ENCODE results near the gene LRRC49.
"Not testable (repeated sequence)": the region's sequence is repeated elsewhere in the genome, so short reads cannot be mapped to it uniquely, and the experiment has no call there.

Gene LRRC49

GRCh38 chr15:70892002-70892911 lies at the start of gene LRRC49, which contains the start of gene THAP10:
Gene LRRC49, plus strand, starts transcription at chr15:70892826. Its CDS starts 69 bp downstream, at chr15:70892895.
Gene THAP10, minus strand, starts transcription at chr15:70892433. Its CDS starts 161 bp downstream, at chr15:70892272.
- DNase-seq, result peak; percentile 17

- no peak for DNase-seq
Observed at GRCh38 chr15:70845602-70846360, 46.8 kb upstream of the LRRC49 start.

GRCh38 chr15:70851889-70852288 lies 40.7 kb upstream of the LRRC49 start:
- DNase-seq, result no peak

- no peak for DNase-seq
Observed at GRCh38 chr15:70852501-70853317, 39.9 kb upstream of the LRRC49 start.

- no peak for DNase-seq
Observed at GRCh38 chr15:70853318-70853972, 39.2 kb upstream of the LRRC49 start.

- peak; percentile 41 for DNase-seq
Observed at GRCh38 chr15:70853973-70854665, 38.5 kb upstream of the LRRC49 start, which contains the start of gene LARP6. Gene LARP6, minus strand, starts transcription at chr15:70854157. Its CDS starts 69 bp downstream, at chr15:70854088.

- no peak for DNase-seq
Observed at GRCh38 chr15:70854666-70854976, 38.0 kb upstream of the LRRC49 start.

GRCh38 chr15:70855764-70856163 lies 36.9 kb upstream of the LRRC49 start:
- DNase-seq, result no peak

- no peak for DNase-seq
Observed at GRCh38 chr15:70856177-70856883, 36.3 kb upstream of the LRRC49 start.

GRCh38 chr15:70856884-70857561 lies 35.6 kb upstream of the LRRC49 start:
- DNase-seq, result no peak

GRCh38 chr15:70857562-70858285 lies 34.9 kb upstream of the LRRC49 start:
- DNase-seq, result no peak

- DNase-seq, result not testable (repeated sequence)
Observed at GRCh38 chr15:70858614-70859321, 33.9 kb upstream of the LRRC49 start.

- DNase-seq, result no peak
Observed at GRCh38 chr15:70859322-70859908, 33.2 kb upstream of the LRRC49 start.

GRCh38 chr15:70859998-70860397 lies 32.6 kb upstream of the LRRC49 start:
- no peak for DNase-seq

GRCh38 chr15:70863450-70864218 lies 29.0 kb upstream of the LRRC49 start:
- DNase-seq, result no peak

GRCh38 chr15:70866982-70867641 lies 25.5 kb upstream of the LRRC49 start:
- DNase-seq, result no peak

- no peak for DNase-seq
Observed at GRCh38 chr15:70867911-70868467, 24.6 kb upstream of the LRRC49 start.
